Gastroesophageal sphincter (tissue), 3 donors: ENCODE data around the gene CDH5.

Experiments
- POLR2A ChIP-seq, 2 donors: fragments of 450-650 bp; IDR thresholded peaks; one replicate each; pipeline ENCODE4 v1.6.1; 2017; ENCODE audit warnings: antibody characterized with exemption in 2 of 2, mild to moderate bottlenecking in 2 of 2, moderate library complexity in 1 of 2
- POLR2AphosphoS5 ChIP-seq: sonication (generic); formaldehyde crosslinking; IDR thresholded peaks from one replicate; pipeline ENCODE4 v1.6.1; 2017; ENCODE audit warnings: antibody characterized with exemption
- TF ChIP-seq, protein P1 (sequence below), 4 experiments: fragments of 200-600 bp in 2 of 4; fragments of 450-650 bp in 2 of 4; sonication (generic) in 1 of 4; IDR thresholded peaks; one replicate each; pipeline ENCODE4 v1.5.1; 2017 to 2019; ENCODE audit warnings: antibody characterized with exemption in 4 of 4, mild to moderate bottlenecking in 2 of 4, moderate library complexity in 2 of 4

GRCh38 chr16:66395806-66396555 is 29.5 kb downstream of the CDH5 start:
- no peak for TF ChIP-seq POLR2AphosphoS5
- TF ChIP-seq, protein P1, sequence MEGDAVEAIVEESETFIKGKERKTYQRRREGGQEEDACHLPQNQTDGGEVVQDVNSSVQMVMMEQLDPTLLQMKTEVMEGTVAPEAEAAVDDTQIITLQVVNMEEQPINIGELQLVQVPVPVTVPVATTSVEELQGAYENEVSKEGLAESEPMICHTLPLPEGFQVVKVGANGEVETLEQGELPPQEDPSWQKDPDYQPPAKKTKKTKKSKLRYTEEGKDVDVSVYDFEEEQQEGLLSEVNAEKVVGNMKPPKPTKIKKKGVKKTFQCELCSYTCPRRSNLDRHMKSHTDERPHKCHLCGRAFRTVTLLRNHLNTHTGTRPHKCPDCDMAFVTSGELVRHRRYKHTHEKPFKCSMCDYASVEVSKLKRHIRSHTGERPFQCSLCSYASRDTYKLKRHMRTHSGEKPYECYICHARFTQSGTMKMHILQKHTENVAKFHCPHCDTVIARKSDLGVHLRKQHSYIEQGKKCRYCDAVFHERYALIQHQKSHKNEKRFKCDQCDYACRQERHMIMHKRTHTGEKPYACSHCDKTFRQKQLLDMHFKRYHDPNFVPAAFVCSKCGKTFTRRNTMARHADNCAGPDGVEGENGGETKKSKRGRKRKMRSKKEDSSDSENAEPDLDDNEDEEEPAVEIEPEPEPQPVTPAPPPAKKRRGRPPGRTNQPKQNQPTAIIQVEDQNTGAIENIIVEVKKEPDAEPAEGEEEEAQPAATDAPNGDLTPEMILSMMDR (IDR thresholded peaks at IDR 0.05): no peak
- TF ChIP-seq POLR2A (IDR thresholded peaks at IDR 0.05): no peak
